ENCODE data around the gene ADAT2. TPM values are rescaled to one million over a fixed set of nuclear protein-coding genes. Genes with fewer than 3 reads are reported as not detected.
A peak's percentile ranks its signal among the peaks of the same experiment; 100 is the strongest.

Gene ADAT2
- total RNA-seq, 1 donor from 2014 or later, result 6.2 TPM

DNA sequence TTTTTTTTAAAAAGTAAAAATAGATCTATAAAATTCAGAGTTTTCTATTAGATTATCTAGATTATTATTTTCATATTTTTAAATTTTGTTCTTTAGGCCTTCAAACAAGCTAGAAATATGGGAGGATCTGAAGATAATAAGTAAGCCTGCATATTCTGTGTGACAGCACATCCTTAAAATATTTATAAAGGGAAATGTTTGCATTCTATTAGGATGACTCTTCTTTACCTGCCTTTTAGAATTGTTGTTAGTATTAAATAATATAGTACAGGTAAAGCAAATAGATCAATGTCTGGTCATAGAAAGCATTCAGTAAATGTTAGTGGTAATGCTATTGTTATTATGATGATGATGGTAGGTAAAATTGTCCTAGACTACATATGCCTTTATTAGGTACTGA lies 17.5 kb upstream of the ADAT2 start:
- Histone ChIP-seq H3K27ac (no peak overlapping the region), H3K4me3 (no peak overlapping the region), H3K27me3 (ENCODE audit: low read depth) (no peaks in the 10 kb centered on the region), H3K36me3 (peaks cover 26% of the 10 kb centered on the region), H3K4me1 (no peaks in the 10 kb centered on the region), H3K9me3 (no peaks in the 10 kb centered on the region)
- ATAC-seq (no peak), DNase-seq (no peak)
- TF ChIP-seq, protein P1, sequence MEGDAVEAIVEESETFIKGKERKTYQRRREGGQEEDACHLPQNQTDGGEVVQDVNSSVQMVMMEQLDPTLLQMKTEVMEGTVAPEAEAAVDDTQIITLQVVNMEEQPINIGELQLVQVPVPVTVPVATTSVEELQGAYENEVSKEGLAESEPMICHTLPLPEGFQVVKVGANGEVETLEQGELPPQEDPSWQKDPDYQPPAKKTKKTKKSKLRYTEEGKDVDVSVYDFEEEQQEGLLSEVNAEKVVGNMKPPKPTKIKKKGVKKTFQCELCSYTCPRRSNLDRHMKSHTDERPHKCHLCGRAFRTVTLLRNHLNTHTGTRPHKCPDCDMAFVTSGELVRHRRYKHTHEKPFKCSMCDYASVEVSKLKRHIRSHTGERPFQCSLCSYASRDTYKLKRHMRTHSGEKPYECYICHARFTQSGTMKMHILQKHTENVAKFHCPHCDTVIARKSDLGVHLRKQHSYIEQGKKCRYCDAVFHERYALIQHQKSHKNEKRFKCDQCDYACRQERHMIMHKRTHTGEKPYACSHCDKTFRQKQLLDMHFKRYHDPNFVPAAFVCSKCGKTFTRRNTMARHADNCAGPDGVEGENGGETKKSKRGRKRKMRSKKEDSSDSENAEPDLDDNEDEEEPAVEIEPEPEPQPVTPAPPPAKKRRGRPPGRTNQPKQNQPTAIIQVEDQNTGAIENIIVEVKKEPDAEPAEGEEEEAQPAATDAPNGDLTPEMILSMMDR (IDR thresholded peaks at IDR 0.05), result no peak
- intact Hi-C loops (cut with DNase I), result no loop called here

DNA sequence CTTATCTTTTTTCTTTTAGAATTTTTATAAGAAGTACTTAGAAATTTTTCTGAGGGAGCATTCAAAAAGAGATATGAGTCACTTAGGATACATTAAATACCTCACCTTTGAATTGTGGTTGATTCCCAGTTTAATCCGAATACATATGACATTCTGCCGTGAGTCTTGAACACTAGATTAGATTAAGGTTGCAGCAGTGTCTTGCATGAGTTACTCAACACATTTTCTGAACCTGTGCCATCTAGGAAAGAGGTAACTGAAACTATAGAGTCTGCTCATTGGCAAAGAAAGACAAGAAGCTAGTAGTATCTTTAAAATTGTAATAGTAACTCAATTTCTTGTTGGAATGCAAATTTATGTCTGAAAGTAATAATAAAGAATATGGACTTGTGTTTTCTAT lies 15.1 kb upstream of the ADAT2 start:
- Histone ChIP-seq H3K36me3 (peaks cover 16% of the 10 kb centered on the region), H3K27me3 (ENCODE audit: low read depth) (no peaks in the 10 kb centered on the region), H3K9me3 (no peaks in the 10 kb centered on the region), H3K4me3 (no peak overlapping the region), H3K4me1 (no peaks in the 10 kb centered on the region), H3K27ac (no peak overlapping the region)
- no peak for DNase-seq
- intact Hi-C loops (cut with DNase I), result no loop called here
- no peak for ATAC-seq
- TF ChIP-seq, protein P1 (IDR thresholded peaks at IDR 0.05), result no peak

- ATAC-seq (peak; percentile 76 to 88), DNase-seq (no peak)
- Histone ChIP-seq H3K9me3 (no peaks in the 10 kb centered on the region), H3K4me1 (no peaks in the 10 kb centered on the region), H3K36me3 (peaks cover 12% of the 10 kb centered on the region), H3K27ac (peak overlapping the region; percentile 31), H3K27me3 (ENCODE audit: low read depth) (no peaks in the 10 kb centered on the region), H3K4me3 (no peak overlapping the region)
- intact Hi-C loops (cut with DNase I), result no loop called here
- TF ChIP-seq, protein P1 (IDR thresholded peaks at IDR 0.05), result no peak
Observed at GRCh38 chr6:143457563-143458359, 7.3 kb upstream of the ADAT2 start.

DNA sequence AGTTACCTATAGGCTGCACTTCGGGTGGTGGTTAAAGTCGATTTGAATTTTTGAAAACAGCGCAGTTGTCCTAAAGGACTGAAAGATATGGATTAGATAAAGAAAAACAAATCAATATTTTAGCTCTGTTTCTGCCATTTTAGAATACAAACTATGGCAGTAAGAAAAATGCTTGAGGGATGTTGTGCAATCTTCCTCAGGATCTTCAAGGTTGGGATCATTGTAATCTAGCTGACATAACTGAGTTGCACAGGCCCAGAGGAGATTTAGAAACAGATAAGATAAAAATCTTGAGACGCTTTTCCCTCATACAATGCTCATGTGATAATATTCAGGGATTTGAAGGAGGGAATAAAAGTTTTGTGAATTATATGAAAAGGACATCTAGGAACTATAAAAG lies 1.0 kb upstream of the ADAT2 start:
- ATAC-seq, result no peak
- no peaks in the 10 kb centered on the region for H3K36me3 ChIP-seq
- peak overlapping the region; percentile 79 for H3K4me3 ChIP-seq
- no peaks in the 10 kb centered on the region for H3K9me3 ChIP-seq
- H3K27ac ChIP-seq, result peak overlapping the region; percentile 82
- intact Hi-C loops (cut with DNase I), result no loop called here
- H3K4me1 ChIP-seq, result peaks cover 18% of the 10 kb centered on the region
- DNase-seq, result no peak
- TF ChIP-seq, protein P1 (IDR thresholded peaks at IDR 0.05), result no peak
- no peaks in the 10 kb centered on the region for H3K27me3 ChIP-seq (ENCODE audit: low read depth)

GRCh38 chr6:143449714-143450452 lies 612 bp downstream of the ADAT2 start:
- no peak for DNase-seq
- peak; percentile 3 to 22 for ATAC-seq

More at GRCh38 chr6:143449714-143450452, 612 bp downstream of the ADAT2 start:
- H3K4me3 ChIP-seq, result peak overlapping the region; percentile 79
- TF ChIP-seq, protein P1 (IDR thresholded peaks at IDR 0.05), result no peak
- intact Hi-C loops (cut with DNase I), result no loop called here
- H3K27me3 ChIP-seq (ENCODE audit: low read depth), result no peaks in the 10 kb centered on the region
- H3K4me1 ChIP-seq, result peaks cover 18% of the 10 kb centered on the region
- peak overlapping the region; percentile 82 for H3K27ac ChIP-seq
- H3K9me3 ChIP-seq, result no peaks in the 10 kb centered on the region
- H3K36me3 ChIP-seq, result no peaks in the 10 kb centered on the region
